Thoracic aorta (tissue), 2 donors: ENCODE results near the gene C15orf61. TPM values are rescaled to one million over a fixed set of nuclear protein-coding genes. Genes with fewer than 3 reads are reported as not detected.

Source experiments
- ATAC-seq: fragments of 150-250 bp; one replicate; pipeline ENCODE4 v1.8.0; 2017; ENCODE audit warnings: low read depth; ENCODE audit not compliant: insufficient number of reproducible peaks, low FRiP score
- DNase-seq: peaks from one replicate; pipeline ENCODE4 v3.0.0-alpha.2; 2020; ENCODE audit warnings: low spot score
- H3K27ac ChIP-seq, 2 donors: fragments of 200-600 bp; sonication (generic); 1 replicate in 1 of 2; 2 replicates in 1 of 2; pipeline ENCODE4 v1.5.1; 2016; ENCODE audit warnings: mild to moderate bottlenecking in 2 of 2, moderate library complexity in 2 of 2
- H3K27me3 ChIP-seq: fragments of 200-600 bp; sonication (generic); replicated peaks from 2 replicates; pipeline ENCODE4 v1.6.0; 2016; ENCODE audit warnings: mild to moderate bottlenecking; ENCODE audit not compliant: insufficient read depth
- H3K36me3 ChIP-seq: fragments of 200-600 bp; sonication (generic); one replicate; pipeline ENCODE4 v1.5.1; 2016
- H3K4me1 ChIP-seq, 2 donors: fragments of 200-600 bp; sonication (generic); 1 replicate in 1 of 2; 2 replicates in 1 of 2; pipeline versions ENCODE4 v1.5.1 to v1.6.0; 2016; ENCODE audit warnings: low read depth in 2 of 2, mild to moderate bottlenecking in 1 of 2; ENCODE audit not compliant: control insufficient read depth in 1 of 2
- H3K4me3 ChIP-seq: fragments of 200-600 bp; sonication (generic); 2 replicates; pipeline ENCODE4 v1.5.1; 2016; ENCODE audit warnings: mild to moderate bottlenecking
- H3K9me3 ChIP-seq: fragments of 200-600 bp; sonication (generic); 2 replicates; pipeline ENCODE4 v1.5.1; 2016
- CTCF ChIP-seq: fragments of 200-600 bp; sonication (generic); IDR thresholded peaks from one replicate; pipeline ENCODE4 v1.5.1; 2019; ENCODE audit warnings: antibody characterized with exemption
- total RNA-seq, 2 donors: library from RNA; depleted of rRNA; stranded (reverse); fragments of >200 nt; gene quantifications; one replicate each; pipeline versions ENCODE4 v1.1.0 to v1.2.3, GENCODE V29; 2016

C15orf61 gene
- total RNA-seq, 2 donors from 2014 or later, result 1.6 to 4.5 TPM

- H3K27ac ChIP-seq, result no peak overlapping the region
- H3K4me1 ChIP-seq, result no peaks in the 10 kb centered on the region
- TF ChIP-seq CTCF, result no peak
- DNase-seq, result no peak
- ATAC-seq, result no peak
- H3K27me3 ChIP-seq, result no peaks in the 10 kb centered on the region
- no peak overlapping the region for H3K4me3 ChIP-seq
- H3K36me3 ChIP-seq, result peaks cover 3% of the 10 kb centered on the region
- no peaks in the 10 kb centered on the region for H3K9me3 ChIP-seq
Observed at GRCh38 chr15:67515557-67515956, 5.4 kb upstream of the C15orf61 start.

GRCh38 chr15:67520321-67521028 is 456 bp upstream of the C15orf61 start:
- Histone ChIP-seq H3K27ac (peak overlapping the region; percentile 90 to 91), H3K4me1 (peaks cover 16 to 23% of the 10 kb centered on the region in 2 donors), H3K4me3 (peak overlapping the region; percentile 76), H3K36me3 (no peaks in the 10 kb centered on the region), H3K27me3 (no peaks in the 10 kb centered on the region), H3K9me3 (no peaks in the 10 kb centered on the region)
- no peak for ATAC-seq
- no peak for DNase-seq
- no peak for TF ChIP-seq CTCF

GRCh38 chr15:67521783-67522568 is 1.0 kb downstream of the C15orf61 start:
- H3K27me3 ChIP-seq, result no peaks in the 10 kb centered on the region
- no peak for TF ChIP-seq CTCF
- ATAC-seq, result peak; percentile 19
- no peaks in the 10 kb centered on the region for H3K9me3 ChIP-seq
- peak overlapping the region; percentile 76 for H3K4me3 ChIP-seq
- H3K4me1 ChIP-seq, result peaks cover 16 to 23% of the 10 kb centered on the region in 2 donors
- DNase-seq, result no peak
- H3K27ac ChIP-seq, result peak overlapping the region; percentile 90 to 91
- no peaks in the 10 kb centered on the region for H3K36me3 ChIP-seq

- no peak for DNase-seq
- Histone ChIP-seq H3K27ac (no peak overlapping the region), H3K27me3 (no peaks in the 10 kb centered on the region), H3K36me3 (no peaks in the 10 kb centered on the region), H3K9me3 (no peaks in the 10 kb centered on the region), H3K4me1 (peaks cover 16 to 23% of the 10 kb centered on the region in 2 donors), H3K4me3 (no peak overlapping the region)
- no peak for ATAC-seq
- TF ChIP-seq CTCF, result no peak
Observed at GRCh38 chr15:67523330-67523729, 2.4 kb downstream of the C15orf61 start.

- Histone ChIP-seq H3K27ac (no peak overlapping the region), H3K27me3 (no peaks in the 10 kb centered on the region), H3K9me3 (no peaks in the 10 kb centered on the region), H3K4me3 (no peak overlapping the region), H3K36me3 (no peaks in the 10 kb centered on the region), H3K4me1 (peaks cover 16 to 23% of the 10 kb centered on the region in 2 donors)
- no peak for ATAC-seq
- no peak for DNase-seq
- TF ChIP-seq CTCF, result no peak
Observed at GRCh38 chr15:67524235-67524634, 3.3 kb downstream of the C15orf61 start.
